OCI-M2 (cell line): Measurements from ENCODE around the gene LDLRAD3.

Experiments
- DNase-seq: peaks from one replicate; lab custom pipeline; 2025; ENCODE audit not compliant: unreplicated experiment; lab: John Stamatoyannopoulos, UW

LDLRAD3 gene

DNA sequence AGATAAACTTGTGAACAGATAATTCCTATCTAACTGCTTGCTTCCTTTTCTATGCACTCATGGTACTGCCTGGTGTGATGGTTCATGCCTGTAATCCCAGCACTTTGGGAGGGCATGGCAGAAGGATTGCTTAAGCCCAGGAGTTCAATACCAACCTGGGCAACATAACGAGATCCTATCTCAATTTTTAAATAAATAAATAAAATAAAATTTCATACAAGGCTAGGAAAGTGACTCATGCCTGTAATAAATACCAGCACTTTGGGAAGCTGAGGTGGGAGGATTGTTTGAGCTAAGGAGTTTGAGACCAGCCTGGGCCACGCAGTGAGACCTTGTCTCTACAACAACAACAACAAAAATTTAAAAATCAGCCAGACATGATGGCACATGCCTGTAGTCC is 178.8 kb downstream of the LDLRAD3 start:
- no peak for DNase-seq

- DNase-seq = no peak
These were observed 179.7 kb downstream of the LDLRAD3 start for GRCh38 chr11:36123336-36124101.

GRCh38 chr11:36126678-36127077 is 182.8 kb downstream of the LDLRAD3 start:
- DNase-seq = no peak

GRCh38 chr11:36127550-36127949 is 183.7 kb downstream of the LDLRAD3 start:
- no peak for DNase-seq

DNA sequence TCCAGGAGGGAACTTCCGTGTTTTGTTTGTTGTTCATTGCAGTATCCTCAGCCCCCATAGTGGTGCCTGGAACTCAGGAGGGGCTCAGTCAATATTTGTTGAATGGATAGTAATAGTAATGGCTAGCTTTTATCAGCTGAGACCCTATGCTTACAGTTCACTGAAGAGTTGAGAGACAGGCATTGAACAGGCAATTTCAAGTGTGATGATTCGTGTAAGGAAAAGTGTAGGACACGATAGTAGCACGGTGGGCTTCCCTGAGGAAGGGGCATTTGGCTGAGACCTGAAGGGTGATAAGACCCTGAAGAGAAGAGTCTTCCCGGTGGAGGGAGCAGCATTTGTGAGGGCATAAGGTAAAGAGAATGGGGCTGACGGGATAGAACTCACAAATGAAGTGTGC is 186.1 kb downstream of the LDLRAD3 start:
- DNase-seq = no peak

GRCh38 chr11:36130401-36130800 is 186.5 kb downstream of the LDLRAD3 start:
- no peak for DNase-seq

DNA sequence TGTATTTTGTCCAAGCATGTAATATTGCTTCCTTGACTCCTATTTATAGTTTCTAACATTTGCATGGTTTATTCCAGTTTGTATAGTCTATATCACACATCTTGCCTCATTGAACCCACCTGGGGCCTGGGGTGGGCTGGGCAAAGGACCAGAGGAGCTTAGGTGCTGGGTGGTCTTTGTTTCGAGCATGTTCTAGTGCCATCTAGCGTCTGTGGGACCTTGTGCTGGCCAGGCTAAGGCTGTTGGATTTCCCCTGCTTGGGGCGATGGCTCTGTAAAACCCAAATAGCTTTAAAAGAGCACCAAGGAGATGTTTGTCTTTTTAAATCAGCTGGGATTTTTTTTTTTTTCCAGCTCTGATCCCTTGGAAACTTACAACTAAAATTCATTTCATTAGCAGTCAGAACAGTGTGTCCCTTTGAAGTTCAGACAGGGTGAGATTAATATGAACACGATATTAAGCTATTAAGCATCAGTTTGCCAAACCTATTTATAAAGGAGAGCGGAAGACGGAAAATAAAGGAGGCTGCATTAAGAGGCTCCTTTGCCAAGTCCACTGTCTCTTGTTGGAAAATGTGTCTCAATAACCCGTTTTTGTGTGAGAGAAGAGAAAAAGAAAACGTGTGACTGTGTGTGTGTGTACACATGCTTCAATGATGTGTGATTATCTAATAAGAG is 188.0 kb downstream of the LDLRAD3 start:
- DNase-seq = no peak

DNA sequence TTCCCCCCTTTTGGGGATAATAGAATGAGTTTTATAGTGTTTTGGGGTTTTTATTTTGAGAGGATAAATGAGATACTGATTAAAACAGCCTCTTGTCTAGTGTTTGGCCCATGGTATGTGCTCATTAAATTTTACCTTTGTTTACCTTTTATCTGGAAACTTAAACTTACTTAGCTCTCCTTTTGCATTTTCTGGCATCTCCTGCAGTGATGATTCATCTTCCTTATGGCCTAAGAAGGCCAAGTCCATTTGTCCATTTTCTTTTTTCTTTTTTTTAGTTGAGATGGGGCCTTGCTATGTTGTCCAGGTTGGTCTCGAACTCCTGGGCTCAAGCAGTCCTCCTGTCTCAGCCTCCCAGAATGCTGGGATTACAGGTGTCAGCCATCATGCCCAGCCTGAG is 189.1 kb downstream of the LDLRAD3 start:
- no peak for DNase-seq

- no peak for DNase-seq
These were observed 191.2 kb downstream of the LDLRAD3 start for GRCh38 chr11:36135076-36135475.

GRCh38 chr11:36139767-36140166 is 195.9 kb downstream of the LDLRAD3 start:
- no peak for DNase-seq

GRCh38 chr11:36141196-36141953 is 197.5 kb downstream of the LDLRAD3 start:
- DNase-seq = no peak

DNA sequence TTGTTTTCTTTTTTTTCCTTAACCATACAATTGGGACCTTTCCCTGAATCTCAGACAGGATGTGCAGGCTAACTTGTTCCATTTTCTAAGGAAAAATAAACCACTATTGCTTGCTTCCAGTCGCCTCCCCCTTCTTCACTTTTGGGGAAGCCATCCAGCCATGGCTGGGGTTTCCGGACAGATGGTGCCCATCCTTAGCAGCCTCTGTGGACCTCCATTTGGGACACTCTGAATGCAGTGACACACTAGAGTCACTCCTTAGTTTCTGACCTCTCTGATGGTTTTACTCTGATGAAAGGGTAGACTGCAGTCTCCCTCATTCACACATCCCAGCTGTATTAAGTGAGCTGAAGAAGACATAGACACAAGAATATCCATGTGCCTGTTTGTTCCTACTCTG is 198.1 kb downstream of the LDLRAD3 start:
- DNase-seq = no peak

DNA sequence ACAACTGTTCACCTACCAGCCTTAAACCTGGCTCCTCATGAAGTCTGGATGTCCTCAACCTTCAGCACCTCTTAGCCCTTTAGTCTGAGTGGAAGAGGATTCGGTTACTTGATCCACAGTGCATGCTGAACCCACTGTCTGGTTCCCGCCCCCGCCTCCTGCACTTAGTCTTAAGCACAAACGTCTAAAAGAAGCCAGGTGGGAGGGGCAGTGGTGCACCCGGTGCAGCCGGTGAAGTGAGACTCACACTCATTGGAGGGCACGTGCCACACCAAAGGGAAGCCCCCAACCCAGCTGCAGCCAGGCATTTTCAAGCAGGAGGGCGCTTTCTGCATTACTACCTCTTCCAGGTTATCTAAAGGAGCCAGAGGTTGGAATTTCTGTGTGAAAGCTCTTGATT is 198.6 kb downstream of the LDLRAD3 start:
- no peak for DNase-seq

GRCh38 chr11:36142879-36143278 is 199.0 kb downstream of the LDLRAD3 start:
- no peak for DNase-seq

GRCh38 chr11:36146437-36146836 is 202.6 kb downstream of the LDLRAD3 start:
- DNase-seq = no peak

- no peak for DNase-seq
These were observed 203.6 kb downstream of the LDLRAD3 start for GRCh38 chr11:36147491-36147890.

DNA sequence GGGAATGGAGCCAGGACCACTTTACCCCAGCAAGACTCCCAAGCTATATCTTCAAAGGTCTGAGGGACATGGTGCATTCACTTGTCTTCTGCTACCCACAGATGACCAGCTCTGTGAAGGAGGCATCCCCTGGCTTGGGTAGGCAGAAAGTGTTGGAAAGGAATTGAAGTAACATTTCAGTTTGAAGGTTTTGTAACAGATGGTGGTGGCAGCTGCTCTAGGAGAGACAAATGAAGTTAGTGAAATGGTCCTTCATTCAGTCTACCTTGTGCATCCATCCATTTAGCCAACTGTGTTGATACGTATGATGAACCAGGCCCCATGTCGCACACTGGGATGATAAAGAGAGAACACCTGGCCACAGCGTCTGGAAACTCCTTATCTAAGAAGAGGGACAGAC is 204.8 kb downstream of the LDLRAD3 start:
- no peak for DNase-seq

GRCh38 chr11:36149538-36150242 is 205.8 kb downstream of the LDLRAD3 start:
- no peak for DNase-seq

- DNase-seq = no peak
These were observed 207.1 kb downstream of the LDLRAD3 start for GRCh38 chr11:36150986-36151385.

GRCh38 chr11:36151933-36152580 is 208.2 kb downstream of the LDLRAD3 start:
- DNase-seq = no peak

DNA sequence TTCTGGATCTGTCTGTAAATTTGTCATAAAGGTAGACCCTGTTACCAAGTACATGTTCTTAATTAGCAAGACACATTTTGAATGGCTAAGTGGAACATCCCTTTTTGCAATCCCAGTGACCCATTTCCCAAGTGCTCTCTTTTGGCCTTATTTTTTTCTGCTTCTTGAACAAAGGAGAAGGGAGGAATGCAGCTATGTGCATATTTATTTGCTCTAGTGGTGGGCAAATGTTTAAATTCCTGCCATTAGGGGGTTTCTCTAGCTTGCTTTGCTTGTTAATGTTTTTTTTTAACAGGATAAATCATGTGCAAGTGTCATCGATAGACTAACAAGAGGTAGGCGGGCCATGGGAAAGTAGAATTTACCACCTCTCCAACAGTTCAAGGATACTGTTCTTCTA is 209.7 kb downstream of the LDLRAD3 start:
- no peak for DNase-seq
